Stimulated activated CD8-positive, alpha-beta memory T cell treated with anti-CD3 and anti-CD28 coated beads, Interleukin-4, amount 100 ng/mL, for 48 hours (primary cell): ENCODE results near the gene RBMS1.

Source experiments
- DNase-seq: peaks from one replicate; pipeline ENCODE4 v3.0.0-alpha.2; 2020

The RBMS1 gene

DNA sequence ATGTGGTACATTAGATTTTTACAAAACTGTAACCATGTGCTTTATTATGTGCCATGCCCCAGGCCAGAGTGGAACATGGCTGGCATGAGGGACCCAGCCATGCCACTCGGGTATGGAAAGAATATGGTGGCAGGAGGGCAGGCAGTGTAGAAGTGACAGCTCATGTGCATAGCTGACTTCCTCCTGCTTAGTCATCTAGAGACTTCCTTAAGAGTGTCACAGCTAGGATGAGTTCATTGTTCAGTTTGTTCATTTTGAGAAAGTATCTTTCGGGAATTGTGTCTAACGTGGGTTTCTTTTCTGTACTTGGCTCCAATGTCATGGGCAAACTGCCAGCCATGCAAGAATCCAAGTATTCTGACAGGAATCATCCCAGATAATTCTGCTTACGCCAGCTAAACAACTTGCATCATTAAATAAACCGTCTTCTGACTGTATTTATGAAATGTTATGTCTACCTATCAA lies 199.2 kb downstream of the RBMS1 start:
- peak; percentile 42 for DNase-seq

- no peak for DNase-seq
These were observed 200.1 kb downstream of the RBMS1 start for GRCh38 chr2:160293391-160294091.

GRCh38 chr2:160292225-160292624 lies 201.4 kb downstream of the RBMS1 start:
- no peak for DNase-seq

- no peak for DNase-seq
These were observed 202.2 kb downstream of the RBMS1 start for GRCh38 chr2:160291382-160291781.

DNA sequence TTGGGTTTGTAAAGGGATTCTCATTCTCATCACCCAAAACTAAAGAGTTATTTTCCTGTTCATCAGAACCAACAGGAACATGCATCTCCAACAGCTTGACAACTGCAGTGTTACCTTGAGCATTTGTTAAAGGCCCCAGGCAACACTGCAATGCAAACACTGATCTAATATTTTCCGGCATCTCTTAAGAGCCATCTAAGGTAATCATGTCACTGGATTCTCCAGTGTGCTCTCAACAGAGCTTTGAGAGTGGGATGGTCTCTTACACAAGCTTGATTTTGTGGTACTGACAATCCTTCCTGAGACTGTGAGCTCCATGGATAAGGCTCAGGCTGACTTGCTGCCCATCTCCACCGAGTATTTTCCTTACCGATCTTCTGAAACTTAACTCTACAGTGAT lies 203.0 kb downstream of the RBMS1 start:
- DNase-seq, result no peak

DNA sequence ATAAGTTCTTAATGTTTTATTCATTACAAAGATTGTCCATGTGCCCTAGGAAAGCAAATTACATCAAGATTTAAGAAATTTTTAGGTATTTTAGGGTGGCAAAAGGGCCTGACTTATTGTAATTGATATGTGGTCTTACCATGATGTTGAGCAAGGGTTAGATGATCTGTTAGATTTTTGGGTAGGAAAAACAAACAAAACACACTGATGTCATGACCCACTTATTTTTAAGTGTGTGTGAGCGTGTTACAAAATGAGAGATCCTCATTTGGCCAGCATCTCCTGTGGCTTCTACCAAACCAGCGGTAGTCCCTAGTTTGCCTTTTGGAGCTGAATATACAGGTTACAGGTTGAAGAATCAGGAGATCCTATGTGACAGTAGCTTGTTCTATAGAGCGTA lies 203.8 kb downstream of the RBMS1 start:
- DNase-seq, result no peak

DNA sequence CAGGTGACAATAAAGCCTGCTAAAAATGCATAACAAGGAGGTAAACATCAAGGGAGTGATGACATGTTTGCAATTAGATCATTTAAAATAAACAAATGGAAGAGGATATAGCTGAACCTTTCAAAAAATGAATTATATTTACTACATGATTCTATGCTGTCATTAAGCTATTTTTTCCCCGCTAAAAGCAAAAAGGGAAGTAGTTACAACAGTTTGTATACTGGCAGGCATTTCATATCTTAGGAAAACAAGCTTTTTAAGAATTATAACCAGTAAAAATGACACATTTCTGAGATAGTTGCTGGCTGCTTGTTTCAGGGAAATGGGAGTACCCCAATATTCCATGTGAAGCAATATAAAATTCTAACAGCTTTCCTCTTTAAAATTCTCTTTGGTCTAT lies 204.5 kb downstream of the RBMS1 start:
- DNase-seq, result no peak

- no peak for DNase-seq
These were observed 205.3 kb downstream of the RBMS1 start for GRCh38 chr2:160288324-160288723.

DNA sequence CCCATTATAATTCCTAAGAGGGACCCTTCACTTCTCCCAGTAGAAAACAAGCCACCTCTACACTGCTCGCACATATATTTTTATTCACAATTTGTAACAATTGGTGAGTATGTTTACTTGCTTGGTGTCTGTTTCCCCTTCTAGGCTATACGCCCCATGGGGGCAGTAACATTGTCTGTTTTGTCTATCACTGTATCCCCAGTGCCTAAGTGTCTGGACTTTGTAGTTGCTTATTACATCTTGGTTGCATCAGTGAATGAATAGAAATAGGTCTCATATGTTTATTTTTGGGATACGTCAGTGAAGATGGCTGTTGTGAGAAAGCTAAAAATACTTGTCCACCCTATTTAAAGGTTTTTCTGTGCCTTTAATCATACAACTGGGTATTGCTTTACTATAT lies 206.1 kb downstream of the RBMS1 start:
- DNase-seq, result no peak

DNA sequence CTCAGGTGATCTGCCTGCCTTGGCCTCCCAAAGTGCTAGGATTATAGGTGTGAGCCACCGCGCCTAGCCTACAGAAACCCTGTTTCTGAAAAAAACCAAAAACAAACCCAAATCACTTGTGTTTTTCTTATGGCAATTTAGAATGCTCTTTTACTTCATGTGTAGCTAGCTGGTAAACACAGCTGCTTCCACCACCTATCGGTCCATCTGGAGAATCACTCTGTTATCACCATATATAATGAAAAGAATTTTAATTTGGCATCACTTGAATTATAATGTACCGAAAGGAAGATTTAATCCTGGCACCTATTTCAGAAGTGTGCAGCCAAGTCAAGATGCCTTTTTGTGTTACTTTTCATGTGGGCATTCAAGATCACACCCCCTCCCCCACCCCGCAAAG lies 207.1 kb downstream of the RBMS1 start:
- DNase-seq, result no peak

GRCh38 chr2:160283675-160284074 lies 209.9 kb downstream of the RBMS1 start:
- DNase-seq, result no peak

- DNase-seq, result no peak
These were observed 211.5 kb downstream of the RBMS1 start for GRCh38 chr2:160282063-160282580.

DNA sequence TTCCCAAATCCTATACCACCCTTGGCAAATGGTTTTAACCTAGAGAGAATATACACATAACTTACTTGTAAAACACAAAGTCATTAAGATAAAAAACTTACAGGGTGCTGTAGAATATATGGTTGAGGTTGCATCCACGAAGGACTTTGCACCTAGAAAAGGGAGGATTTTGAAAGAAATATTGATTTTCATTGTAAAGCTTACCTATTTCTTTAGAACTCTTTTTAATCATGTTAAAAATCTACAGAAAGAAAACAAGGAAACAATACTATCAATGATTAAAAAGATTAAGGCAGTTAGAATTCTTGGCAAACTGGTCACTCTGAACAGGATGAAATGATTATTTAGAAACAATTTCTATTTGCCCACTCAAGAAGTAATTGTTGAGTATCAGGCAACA lies 212.4 kb downstream of the RBMS1 start:
- DNase-seq, result no peak

DNA sequence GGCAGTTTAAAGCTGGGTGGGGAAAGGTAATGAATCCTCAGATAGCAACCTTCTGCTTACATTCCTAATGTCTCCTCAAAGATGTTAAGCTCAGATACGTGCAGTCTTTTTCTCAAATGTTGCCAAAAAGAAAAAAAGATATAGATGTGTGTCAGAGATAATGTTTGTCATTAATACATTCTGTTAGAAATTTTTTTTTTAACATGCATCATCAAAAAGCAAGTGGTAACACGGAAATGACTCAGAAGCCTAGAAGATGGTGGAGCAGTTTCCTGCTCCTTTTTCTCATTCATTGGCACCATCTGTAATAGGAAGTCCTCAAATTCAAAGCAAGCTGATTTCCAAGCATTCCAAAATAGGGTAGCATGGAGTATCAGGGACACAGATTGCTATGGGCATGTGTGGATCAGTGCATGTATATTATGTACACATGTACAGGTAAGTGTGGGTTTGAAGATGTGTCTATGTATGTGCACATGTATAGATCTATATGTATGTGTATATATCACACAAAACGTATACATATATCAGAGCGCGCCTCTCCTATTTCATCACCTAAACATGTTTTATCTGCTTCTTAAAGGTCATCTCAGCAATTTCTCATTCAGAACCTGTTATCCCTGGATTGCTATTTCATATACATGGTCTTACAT lies 213.7 kb downstream of the RBMS1 start:
- DNase-seq, result no peak

DNA sequence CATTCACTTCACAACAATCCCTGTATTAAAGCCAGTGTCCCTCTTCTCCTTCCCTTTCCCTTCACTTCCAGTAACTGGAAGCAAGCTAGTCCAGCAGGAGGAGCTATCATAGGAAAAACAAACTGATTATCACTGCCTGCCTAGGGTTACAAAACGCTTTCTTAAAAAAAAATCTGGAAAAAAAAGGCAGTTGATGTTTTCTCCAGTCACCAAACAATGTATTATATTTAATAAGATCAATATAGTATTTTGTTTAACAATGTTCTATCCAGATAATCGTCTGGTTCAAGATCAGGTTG lies 214.8 kb downstream of the RBMS1 start:
- no peak for DNase-seq

DNA sequence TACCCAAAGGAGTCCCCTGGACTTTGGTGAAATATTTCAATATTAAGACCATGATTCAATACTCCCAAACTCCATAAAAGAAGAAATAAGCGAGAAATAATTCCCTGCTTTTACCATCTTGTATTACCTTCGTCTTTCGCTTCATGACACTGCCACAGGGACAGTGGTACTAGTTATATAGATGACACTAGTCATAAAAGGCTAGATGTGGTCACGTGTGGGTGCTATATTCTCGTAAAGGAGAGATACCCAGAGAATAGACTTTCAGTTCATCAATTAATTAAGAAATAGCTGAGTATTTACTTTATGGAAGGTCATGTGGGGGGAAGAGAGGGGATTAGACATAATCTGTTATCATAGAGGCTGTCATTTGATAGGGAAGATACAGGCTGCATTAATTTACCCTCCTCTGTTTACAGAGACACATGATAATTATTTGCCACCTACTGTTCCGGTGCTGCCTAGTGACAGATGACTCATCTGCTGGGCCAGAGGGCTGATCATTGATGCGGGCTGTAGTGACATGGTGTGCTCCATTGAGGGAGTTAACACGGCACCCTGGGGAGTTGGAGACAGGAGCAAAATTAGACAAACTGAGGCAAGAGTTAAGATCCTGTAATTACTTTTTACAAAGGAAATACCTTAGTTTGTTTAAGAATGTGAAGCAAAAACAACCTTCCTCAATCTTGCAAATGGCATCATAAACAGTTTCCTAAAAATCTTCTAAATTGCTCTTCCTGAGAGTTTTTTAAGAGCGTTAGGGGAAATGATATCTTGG lies 215.3 kb downstream of the RBMS1 start:
- no peak for DNase-seq

DNA sequence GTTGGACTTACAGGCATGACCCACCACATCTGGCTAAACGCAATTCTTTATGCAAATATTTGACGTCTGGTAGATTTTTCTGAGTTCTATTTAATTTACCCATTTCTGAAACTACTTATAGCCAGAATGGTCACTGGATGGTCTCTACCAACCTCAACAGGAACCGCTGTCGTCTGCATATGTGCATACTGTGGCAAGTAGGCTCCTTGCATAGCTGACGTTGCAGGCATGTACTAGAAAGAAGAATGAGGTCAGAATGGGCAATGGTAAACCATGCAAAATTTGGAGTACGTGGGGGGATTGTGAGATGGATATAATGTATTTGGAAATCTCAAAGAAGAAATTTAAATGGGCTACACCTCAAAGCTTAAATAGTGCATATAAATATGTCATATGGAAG lies 216.5 kb downstream of the RBMS1 start:
- no peak for DNase-seq

DNA sequence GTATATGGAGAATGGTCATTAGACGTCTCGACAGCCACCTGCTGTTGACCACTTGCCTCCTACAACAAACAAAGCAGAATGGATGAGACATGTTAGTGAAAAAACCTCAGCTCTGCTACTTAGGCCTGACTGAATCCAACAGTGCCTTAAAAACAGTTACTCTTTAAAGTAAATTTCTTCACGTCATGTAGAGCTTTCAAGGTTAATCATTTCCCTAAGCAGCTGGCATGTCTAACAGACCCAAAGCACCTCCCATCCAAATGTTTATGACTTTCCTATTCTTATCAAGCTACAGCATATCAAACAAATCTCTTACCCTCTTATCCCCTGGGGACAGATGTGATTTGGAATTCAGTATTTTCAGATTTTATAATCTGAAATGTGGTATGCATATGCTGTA lies 218.0 kb downstream of the RBMS1 start:
- DNase-seq, result no peak

DNA sequence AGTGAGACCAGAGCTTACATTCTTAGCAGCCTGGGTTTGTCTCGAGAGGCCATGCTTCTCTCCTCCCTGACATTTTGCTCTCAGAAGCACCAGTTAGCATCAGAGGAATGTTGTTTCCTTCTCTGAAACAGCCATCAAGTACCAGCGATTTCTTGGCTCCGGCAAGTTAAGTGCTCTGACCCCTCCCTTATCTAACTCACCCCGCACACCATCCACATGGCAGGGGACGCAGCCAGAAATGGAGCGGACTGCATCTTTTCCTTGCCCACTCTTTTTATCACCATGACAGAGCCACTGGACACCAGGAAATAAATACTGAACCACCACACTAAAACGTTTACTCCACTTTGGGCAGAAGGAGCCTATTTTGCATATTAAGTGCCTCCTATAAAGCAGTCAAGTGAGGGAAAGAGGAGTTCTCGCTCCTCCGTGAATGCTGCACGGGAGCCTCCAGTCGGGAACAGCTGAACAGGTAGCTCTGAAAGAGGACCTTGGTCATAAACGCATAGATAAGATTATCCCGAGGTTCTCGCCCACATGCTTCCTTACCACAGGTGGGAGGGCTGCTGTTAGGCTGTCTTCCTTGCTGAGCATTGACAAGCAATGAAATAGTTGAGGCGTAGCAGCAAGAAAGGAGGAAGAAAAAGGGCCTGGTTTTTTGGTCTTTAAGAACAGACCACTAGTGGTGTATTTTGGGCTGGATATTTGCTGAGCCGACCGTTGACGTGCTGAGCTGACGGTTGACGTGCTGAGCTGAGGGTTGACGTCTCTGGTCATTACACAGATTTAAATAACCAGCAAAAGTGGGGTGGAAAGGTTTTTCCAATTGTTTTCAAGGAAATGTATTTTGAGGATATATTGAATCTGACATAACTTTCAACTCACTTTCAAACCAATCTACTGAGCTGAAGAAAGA lies 222.2 kb downstream of the RBMS1 start:
- DNase-seq, result no peak

DNA sequence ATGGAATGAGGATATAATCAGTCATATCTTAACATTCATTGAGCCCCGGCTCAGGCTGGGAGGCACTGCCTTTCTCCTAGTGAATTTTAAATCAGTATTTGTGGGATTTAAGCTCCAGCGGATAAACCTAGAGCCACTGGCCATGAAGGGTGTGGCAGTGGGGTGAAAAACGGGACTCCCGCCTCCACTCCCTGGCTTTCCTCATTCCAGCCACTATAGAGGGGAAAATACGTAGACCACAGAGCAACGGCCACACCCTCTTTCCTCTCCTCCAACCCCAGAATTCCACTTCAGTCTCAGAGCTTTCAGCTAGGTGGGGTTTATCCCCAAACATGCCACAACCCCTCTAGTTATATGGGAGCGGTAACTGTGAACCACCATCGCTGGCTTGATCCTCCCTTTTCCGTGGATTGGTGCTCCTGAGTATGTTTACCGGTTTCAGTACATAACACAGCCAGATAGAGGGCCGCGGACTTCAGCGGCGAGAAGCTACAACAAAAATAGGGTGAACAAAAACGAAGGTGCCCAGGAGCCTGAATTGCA lies 223.0 kb downstream of the RBMS1 start:
- DNase-seq, result no peak

DNA sequence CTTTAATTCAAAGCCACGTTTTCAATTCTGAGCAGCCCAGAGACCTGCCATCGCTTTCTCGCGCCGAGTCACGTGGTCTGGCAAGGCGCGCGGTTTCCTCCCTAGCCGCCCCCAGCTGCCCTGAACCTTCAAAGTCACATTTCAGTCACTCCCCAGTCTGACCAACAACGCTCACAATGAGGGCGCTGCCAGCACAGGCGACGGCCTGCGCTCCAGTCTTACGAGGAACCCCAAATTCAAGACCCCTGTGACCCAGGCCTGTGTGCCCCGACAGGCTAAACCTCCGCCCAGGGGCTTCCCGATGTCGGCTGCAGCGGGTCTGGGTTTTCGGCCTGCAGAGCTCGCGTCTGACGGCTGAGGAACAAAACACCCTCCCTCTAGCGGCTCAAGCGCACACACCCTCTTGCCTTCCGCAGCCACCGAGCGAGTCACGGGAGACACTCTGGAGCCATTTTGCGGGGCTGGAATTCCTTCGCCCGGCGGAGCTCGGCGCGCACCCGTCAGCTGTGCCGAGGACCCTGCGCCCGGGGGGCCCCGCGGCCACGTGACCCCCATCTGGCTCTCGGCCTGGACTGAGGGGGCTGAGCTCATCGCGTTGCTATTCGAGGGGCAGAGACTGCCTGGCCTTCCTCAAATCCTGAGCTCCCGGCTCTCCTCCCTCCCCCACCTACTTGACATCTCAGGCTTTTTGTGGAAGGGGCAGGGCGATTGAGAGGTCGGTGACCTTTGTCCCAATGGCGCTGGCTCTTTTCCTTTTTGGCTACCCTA lies 223.6 kb downstream of the RBMS1 start:
- peak; percentile 75 for DNase-seq

- no peak for DNase-seq
These were observed 224.2 kb downstream of the RBMS1 start for GRCh38 chr2:160269365-160269764.
